GM18526 (cell line): ENCODE results near the gene LATS2.

ENCODE experiments used
- POLR2A ChIP-seq: IDR thresholded peaks from 3 replicates; pipeline ENCODE4 v1.6.1; 2011; ENCODE audit not compliant: insufficient read length; ENCODE audit errors: extremely low read depth

The LATS2 gene

DNA sequence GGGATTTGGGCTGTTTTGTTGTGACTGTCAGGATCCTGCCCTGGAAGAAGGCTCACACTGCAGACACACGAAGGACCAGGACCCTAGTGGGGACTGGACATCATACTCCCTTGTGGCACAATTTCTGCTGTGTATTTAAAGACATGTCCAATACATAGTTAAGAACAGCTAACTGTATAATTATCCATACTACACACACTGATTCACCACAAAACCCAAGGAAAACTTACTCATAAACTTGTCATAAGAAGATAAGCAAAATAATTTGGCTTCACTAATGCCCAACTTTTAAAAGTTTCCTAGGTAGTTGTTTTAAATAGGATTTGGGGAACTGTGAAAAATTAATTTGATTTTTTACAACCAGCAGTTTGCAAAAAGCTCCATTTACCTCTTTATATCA is 46.1 kb downstream of the LATS2 start:
- TF ChIP-seq POLR2A, result no peak

DNA sequence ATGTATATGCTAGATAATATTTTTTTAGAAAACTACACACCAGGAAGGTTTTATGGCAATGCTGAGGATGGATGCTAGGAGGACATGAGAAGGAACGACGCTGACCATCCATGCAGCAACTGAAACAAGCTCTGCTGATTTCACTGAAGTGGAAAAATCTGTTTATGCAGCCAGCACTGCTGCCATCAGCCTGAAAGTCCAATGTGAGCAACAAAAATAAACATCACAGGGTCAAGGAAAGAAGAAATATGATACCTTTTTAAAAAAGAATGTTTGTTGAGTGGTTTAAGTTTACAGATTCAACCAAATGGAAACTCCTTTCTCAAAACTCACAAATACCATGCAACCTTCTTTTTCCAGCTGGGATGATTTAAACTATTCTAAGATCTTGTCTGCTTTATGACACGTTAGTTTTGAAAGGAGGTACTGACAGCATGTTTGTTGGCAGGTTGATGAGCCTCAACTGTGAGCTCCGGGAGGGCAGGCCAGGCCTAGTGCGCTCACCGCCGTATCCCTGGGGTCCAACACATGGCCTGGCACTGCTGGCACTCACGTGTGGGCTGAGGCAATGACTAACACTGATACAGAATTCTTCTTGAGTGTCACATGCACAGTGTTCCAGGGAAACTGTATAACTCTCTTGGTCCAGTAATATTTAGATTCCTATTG is 46.8 kb downstream of the LATS2 start:
- no peak for TF ChIP-seq POLR2A

GRCh38 chr13:21014139-21014501 is 47.3 kb downstream of the LATS2 start:
- TF ChIP-seq POLR2A, result no peak

- no peak for TF ChIP-seq POLR2A
Observed at GRCh38 chr13:21013682-21014038, 47.7 kb downstream of the LATS2 start.

- no peak for TF ChIP-seq POLR2A
Observed at GRCh38 chr13:21012841-21013681, 48.3 kb downstream of the LATS2 start.

DNA sequence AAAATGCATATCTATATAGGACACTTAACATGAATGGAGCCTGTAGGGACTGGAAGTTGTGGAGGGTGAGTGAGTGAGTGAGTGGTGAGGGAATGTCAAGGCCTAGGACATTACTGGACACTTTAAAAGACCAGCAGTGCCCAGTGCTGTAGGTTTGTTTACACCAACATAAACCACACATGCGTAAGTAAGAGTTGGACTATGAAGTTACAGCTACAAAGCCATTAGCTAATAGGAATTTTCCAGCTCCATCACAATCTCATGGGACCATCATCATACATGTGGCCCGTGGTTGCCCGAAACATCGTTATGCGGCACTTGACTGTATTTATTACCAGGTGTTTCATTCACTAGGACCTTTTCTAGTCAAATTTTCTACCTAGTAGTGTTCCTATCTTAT is 49.2 kb downstream of the LATS2 start:
- TF ChIP-seq POLR2A, result no peak

DNA sequence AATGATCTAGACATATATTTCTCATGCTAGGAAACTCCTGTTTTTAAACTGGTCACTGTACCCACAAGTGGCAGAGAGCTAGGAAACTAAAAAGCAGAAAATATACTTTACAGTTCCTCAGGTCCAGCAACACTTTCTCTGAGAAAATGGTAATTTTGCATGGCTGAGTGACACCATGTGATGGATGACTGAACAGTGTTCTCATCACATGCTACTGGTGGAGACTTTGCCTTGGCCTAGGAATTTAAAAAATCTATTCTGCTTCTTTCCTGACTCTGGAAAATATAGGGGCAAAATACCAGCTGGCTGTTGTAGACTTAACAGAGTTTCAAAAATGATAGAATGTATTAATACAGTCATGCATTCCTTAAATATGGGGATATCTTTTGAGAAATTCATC is 50.0 kb downstream of the LATS2 start:
- no peak for TF ChIP-seq POLR2A

GRCh38 chr13:21010621-21011020 is 50.8 kb downstream of the LATS2 start:
- TF ChIP-seq POLR2A, result no peak

DNA sequence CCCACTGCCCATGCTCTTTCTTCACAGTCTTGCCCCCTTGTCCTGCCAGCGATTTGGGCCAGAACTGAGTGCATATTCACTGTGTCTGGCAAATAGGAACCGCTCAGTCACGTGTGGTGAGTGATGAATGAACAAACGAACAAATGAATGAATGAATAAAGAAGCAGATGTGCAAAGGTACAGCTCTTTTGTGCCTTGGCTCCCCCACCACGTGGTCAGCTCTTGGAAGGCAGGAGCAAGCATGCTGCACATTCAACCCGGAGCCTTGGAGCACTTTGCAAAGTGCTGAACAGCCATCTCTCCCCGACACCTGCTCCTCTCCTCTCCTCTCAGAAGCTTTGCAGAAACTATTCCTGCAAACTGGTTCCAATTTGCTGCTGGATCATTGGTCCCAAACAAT is 52.4 kb downstream of the LATS2 start:
- TF ChIP-seq POLR2A, result no peak

GRCh38 chr13:21008026-21008425 is 53.4 kb downstream of the LATS2 start:
- TF ChIP-seq POLR2A, result no peak

DNA sequence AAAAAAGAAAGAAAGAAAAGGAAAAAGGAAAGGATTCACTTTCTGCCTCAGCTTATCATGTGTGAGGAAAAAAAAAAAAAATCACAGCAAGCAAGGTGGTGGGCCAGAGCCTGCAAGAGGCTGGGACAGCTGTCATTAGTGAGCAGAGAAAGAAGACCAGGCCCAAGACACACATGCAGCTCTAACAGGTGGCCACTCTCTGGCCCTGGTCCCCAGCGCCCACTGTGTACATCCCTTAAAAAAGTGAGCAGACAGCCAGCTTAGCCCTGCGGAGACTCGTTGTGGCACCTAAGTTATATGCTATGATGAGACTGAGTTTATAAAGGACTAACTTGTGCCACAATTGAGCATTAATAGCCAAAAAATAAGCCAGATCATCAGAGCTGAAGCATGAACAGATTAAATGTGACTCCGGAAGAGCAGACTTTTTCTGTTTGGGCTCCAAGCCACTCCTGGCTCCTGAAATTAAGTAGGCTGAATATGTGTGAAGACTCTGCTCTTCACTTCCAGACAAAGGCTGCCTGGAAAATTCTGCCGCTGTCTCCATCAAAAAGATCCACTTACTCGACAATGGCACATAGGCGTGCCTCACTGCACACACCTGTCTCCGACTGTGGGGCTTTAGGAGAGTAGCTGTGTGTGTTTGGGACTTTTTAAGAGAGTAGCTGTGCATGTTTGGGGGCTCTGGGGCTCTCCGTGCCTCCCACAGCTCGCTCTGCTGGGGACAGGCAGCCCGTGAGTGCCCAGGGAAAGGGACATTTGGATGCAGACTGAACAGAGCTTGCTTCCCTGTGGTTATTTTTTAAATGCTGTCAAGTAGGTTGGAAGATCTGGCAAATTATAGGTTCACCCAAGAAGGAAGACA is 55.0 kb downstream of the LATS2 start:
- no peak for TF ChIP-seq POLR2A

- TF ChIP-seq POLR2A, result no peak
Observed at GRCh38 chr13:21005193-21005592, 56.2 kb downstream of the LATS2 start.

GRCh38 chr13:21001471-21001870 is 59.9 kb downstream of the LATS2 start:
- no peak for TF ChIP-seq POLR2A

- no peak for TF ChIP-seq POLR2A
Observed at GRCh38 chr13:21000647-21001046, 60.7 kb downstream of the LATS2 start.

- TF ChIP-seq POLR2A, result no peak
Observed at GRCh38 chr13:20998649-20999415, 62.6 kb downstream of the LATS2 start.
